RPMI7951 (cell line): Measurements from ENCODE around the gene CTSC. TPM values are rescaled to one million over a fixed set of nuclear protein-coding genes. Genes with fewer than 3 reads are reported as not detected.

ENCODE experiments used
- DNase-seq: peaks from one replicate; pipeline ENCODE4 v3.0.0-alpha.2; 2012; ENCODE audit warnings: low read depth
- total RNA-seq: library from RNA; depleted of rRNA; stranded (reverse); fragments of >200 nt; shearing (Covaris generic); gene quantifications from 2 replicates; pipeline ENCODE4 v1.2.3, GENCODE V29; 2014

The CTSC gene
- total RNA-seq, 1 experiment from 2014 or later = 164 TPM

- DNase-seq = no peak
Measured at GRCh38 chr11:88317536-88317935, 20.0 kb downstream of the CTSC start.

GRCh38 chr11:88315981-88316441 lies 21.5 kb downstream of the CTSC start:
- no peak for DNase-seq

- no peak for DNase-seq
Measured at GRCh38 chr11:88315015-88315414, 22.5 kb downstream of the CTSC start.

- DNase-seq = no peak
Measured at GRCh38 chr11:88313441-88313840, 24.1 kb downstream of the CTSC start.

- no peak for DNase-seq
Measured at GRCh38 chr11:88312628-88313027, 24.9 kb downstream of the CTSC start.

- no peak for DNase-seq
Measured at GRCh38 chr11:88310246-88310645, 27.3 kb downstream of the CTSC start.

- no peak for DNase-seq
Measured at GRCh38 chr11:88308576-88308975, 29.0 kb downstream of the CTSC start.

GRCh38 chr11:88307749-88308425 lies 29.6 kb downstream of the CTSC start:
- DNase-seq = no peak

- no peak for DNase-seq
Measured at GRCh38 chr11:88306785-88307184, 30.8 kb downstream of the CTSC start.

- DNase-seq = no peak
Measured at GRCh38 chr11:88305430-88305829, 32.1 kb downstream of the CTSC start.

- no peak for DNase-seq
Measured at GRCh38 chr11:88304352-88304751, 33.2 kb downstream of the CTSC start.

GRCh38 chr11:88303037-88303436 lies 34.5 kb downstream of the CTSC start:
- DNase-seq = no peak

- DNase-seq = peak; percentile 26
Measured at GRCh38 chr11:88301488-88302140, 35.9 kb downstream of the CTSC start.

- DNase-seq = no peak
Measured at GRCh38 chr11:88300888-88301487, 36.5 kb downstream of the CTSC start.

GRCh38 chr11:88297863-88298262 lies 39.7 kb downstream of the CTSC start:
- DNase-seq = no peak

- no peak for DNase-seq
Measured at GRCh38 chr11:88297421-88297820, 40.1 kb downstream of the CTSC start.

GRCh38 chr11:88295028-88295427 lies 42.5 kb downstream of the CTSC start:
- no peak for DNase-seq

GRCh38 chr11:88293931-88294330 lies 43.6 kb downstream of the CTSC start:
- peak; percentile 81 for DNase-seq

GRCh38 chr11:88292171-88292843 lies 45.2 kb downstream of the CTSC start:
- DNase-seq = peak; percentile 79

- peak; percentile 14 for DNase-seq
Measured at GRCh38 chr11:88288560-88288959, 49.0 kb downstream of the CTSC start.

- no peak for DNase-seq
Measured at GRCh38 chr11:88284336-88285050, 53.0 kb downstream of the CTSC start.
